ENCODE measurements around the gene PPP3R1.

DNA sequence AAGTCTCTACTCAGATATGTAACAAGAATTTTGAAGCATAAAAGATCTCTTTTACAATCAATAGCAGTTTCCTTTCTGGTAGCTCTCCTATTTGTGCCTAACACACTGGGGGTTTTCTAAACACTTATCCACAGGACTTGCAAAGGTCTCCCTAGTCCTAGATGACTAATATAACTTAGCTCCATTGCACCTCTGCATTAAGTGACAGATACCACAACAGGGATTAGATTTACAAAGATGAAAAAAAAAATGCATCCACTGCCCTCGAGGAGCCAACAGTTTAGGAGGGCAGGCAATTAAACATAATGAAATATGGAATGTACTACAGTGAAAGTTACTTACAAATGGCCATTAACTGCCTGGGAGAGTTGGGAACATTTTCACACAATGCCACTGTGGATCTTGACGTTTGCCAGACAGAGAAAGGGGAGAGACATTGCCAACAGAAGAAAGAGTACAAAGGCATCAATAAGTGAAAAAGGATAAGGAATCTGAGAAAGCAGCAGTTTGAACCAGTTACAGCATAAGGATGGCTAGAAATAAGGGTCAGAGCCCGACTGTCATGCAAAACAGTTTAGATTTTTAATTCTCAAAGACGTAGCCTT is 14.3 kb downstream of the PPP3R1 start:
- no peak for TF ChIP-seq POLR2A (IDR thresholded peaks at IDR 0.05)
- TF ChIP-seq, protein P1, sequence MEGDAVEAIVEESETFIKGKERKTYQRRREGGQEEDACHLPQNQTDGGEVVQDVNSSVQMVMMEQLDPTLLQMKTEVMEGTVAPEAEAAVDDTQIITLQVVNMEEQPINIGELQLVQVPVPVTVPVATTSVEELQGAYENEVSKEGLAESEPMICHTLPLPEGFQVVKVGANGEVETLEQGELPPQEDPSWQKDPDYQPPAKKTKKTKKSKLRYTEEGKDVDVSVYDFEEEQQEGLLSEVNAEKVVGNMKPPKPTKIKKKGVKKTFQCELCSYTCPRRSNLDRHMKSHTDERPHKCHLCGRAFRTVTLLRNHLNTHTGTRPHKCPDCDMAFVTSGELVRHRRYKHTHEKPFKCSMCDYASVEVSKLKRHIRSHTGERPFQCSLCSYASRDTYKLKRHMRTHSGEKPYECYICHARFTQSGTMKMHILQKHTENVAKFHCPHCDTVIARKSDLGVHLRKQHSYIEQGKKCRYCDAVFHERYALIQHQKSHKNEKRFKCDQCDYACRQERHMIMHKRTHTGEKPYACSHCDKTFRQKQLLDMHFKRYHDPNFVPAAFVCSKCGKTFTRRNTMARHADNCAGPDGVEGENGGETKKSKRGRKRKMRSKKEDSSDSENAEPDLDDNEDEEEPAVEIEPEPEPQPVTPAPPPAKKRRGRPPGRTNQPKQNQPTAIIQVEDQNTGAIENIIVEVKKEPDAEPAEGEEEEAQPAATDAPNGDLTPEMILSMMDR (IDR thresholded peaks at IDR 0.05 in 8 of 11, conservative IDR thresholded peaks at IDR 0.05 in 3 of 11): no peak
- no peak for TF ChIP-seq POLR2AphosphoS5 (IDR thresholded peaks at IDR 0.05)

Data from spleen (tissue), 7 donors.